Breast epithelium (tissue), 3 donors: Measurements from ENCODE around the gene PRKAR2A.

ENCODE experiments used
- CTCF ChIP-seq, 3 donors: fragments of 450-650 bp; IDR thresholded peaks; one replicate each; pipeline ENCODE4 v1.5.1; 2016 to 2017; ENCODE audit warnings: antibody characterized with exemption in 3 of 3, mild to moderate bottlenecking in 3 of 3, moderate library complexity in 3 of 3
- POLR2AphosphoS5 ChIP-seq, 3 donors: sonication (generic); formaldehyde crosslinking; IDR thresholded peaks; one replicate each; pipeline ENCODE4 v1.6.1; 2017; ENCODE audit warnings: antibody characterized with exemption in 3 of 3

- no peak for TF ChIP-seq CTCF (IDR thresholded peaks at IDR 0.05)
- no peak for TF ChIP-seq POLR2AphosphoS5 (IDR thresholded peaks at IDR 0.05)
These were observed 138.6 kb downstream of the PRKAR2A start for GRCh38 chr3:48709051-48709461.
